Gastroesophageal sphincter (tissue), 4 donors: ENCODE data around the gene PDE1C. TPM values are rescaled to one million over a fixed set of nuclear protein-coding genes. Genes with fewer than 3 reads are reported as not detected.

Experiments used
- ATAC-seq: fragments of 150-250 bp; one replicate; pipeline ENCODE4 v1.9.1; 2016; ENCODE audit warnings: mild to moderate bottlenecking, moderate library complexity
- H3K27ac ChIP-seq, 4 donors: fragments of 200-600 bp; sonication (generic) in 3 of 4; 1 replicate in 3 of 4; 2 replicates in 1 of 4; pipeline ENCODE4 v1.5.1; 2016 to 2019
- H3K27me3 ChIP-seq: fragments of 200-600 bp; sonication (generic); one replicate; pipeline ENCODE4 v1.5.1; 2019
- H3K36me3 ChIP-seq, 2 donors: fragments of 200-600 bp; sonication (generic); one replicate each; pipeline ENCODE4 v1.5.1; 2019; ENCODE audit warnings: control low read depth in 1 of 2
- H3K4me1 ChIP-seq, 3 donors: fragments of 200-600 bp; sonication (generic); 1 replicate in 2 of 3; 2 replicates in 1 of 3; pipeline ENCODE4 v1.5.1; 2016 to 2019; ENCODE audit warnings: control low read depth in 2 of 3
- H3K4me3 ChIP-seq, 2 donors: fragments of 200-600 bp; sonication (generic); one replicate each; pipeline ENCODE4 v1.5.1; 2019; ENCODE audit warnings: mild to moderate bottlenecking in 1 of 2, moderate library complexity in 1 of 2
- H3K9me3 ChIP-seq, 3 donors: fragments of 200-600 bp; sonication (generic); one replicate each; pipeline ENCODE4 v1.5.1; 2017 to 2019; ENCODE audit warnings: control low read depth in 2 of 3
- CTCF ChIP-seq, 4 experiments: fragments of 200-600 bp in 2 of 4; fragments of 450-650 bp in 2 of 4; sonication (generic) in 1 of 4; IDR thresholded peaks; one replicate each; pipeline ENCODE4 v1.5.1; 2017 to 2019; ENCODE audit warnings: antibody characterized with exemption in 4 of 4, mild to moderate bottlenecking in 2 of 4, moderate library complexity in 2 of 4
- EP300 ChIP-seq: sonication (generic); formaldehyde crosslinking; IDR thresholded peaks from one replicate; pipeline ENCODE4 v1.6.1; 2017; ENCODE audit warnings: antibody characterized with exemption, mild to moderate bottlenecking
- POLR2A ChIP-seq, 2 donors: fragments of 450-650 bp; IDR thresholded peaks; one replicate each; pipeline ENCODE4 v1.6.1; 2017; ENCODE audit warnings: antibody characterized with exemption in 2 of 2, mild to moderate bottlenecking in 2 of 2, moderate library complexity in 1 of 2
- POLR2AphosphoS5 ChIP-seq: sonication (generic); formaldehyde crosslinking; IDR thresholded peaks from one replicate; pipeline ENCODE4 v1.6.1; 2017; ENCODE audit warnings: antibody characterized with exemption
- WGBS, 2 donors: methylation state at CpG; one replicate each; pipeline ENCODE4 v1.1.5; 2018; ENCODE audit warnings: low coverage in 1 of 2; 5-methylcytosine and 5-hydroxymethylcytosine counted together
- total RNA-seq, 4 donors: library from RNA; depleted of rRNA; stranded (reverse); fragments of >200 nt; gene quantifications; one replicate each; pipeline ENCODE4 v1.1.0, GENCODE V29; 2016

Gene PDE1C
- total RNA-seq, 4 donors from 2014 or later = 17.2 to 28.8 (median 21.7) TPM

DNA sequence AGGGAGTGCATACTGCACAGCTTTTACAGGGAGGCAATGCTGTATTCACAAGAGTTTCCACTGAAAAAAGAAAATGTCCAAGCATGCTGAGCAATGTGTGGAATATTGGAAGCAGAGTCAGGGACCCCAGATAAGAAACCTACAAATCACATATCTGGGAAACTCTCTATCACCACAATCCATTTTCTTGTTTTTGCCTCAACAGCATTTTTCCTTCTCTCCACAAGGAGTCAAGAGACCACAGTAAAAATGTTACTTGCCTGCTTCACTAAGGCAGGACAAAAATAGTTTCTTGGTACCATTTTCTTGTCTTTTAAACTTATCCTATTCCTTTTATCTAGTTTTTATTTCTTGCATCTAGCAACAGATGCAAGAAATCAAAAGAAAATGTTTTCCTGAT, 19.5 kb upstream of the PDE1C start:
- TF ChIP-seq POLR2AphosphoS5 = no peak
- TF ChIP-seq CTCF (IDR thresholded peaks at IDR 0.05) = no peak
- ATAC-seq = no peak
- Histone ChIP-seq H3K4me1 (peaks cover 0 to 4% (median 0%) of the 10 kb centered on the region in 3 donors), H3K36me3 (no peaks in the 10 kb centered on the region), H3K27me3 (no peaks in the 10 kb centered on the region), H3K4me3 (no peak overlapping the region), H3K9me3 (no peaks in the 10 kb centered on the region), H3K27ac (no peak overlapping the region)

- Histone ChIP-seq H3K9me3 (no peaks in the 10 kb centered on the region), H3K27ac (no peak overlapping the region), H3K4me3 (no peak overlapping the region), H3K36me3 (no peaks in the 10 kb centered on the region), H3K4me1 (peaks cover 0 to 4% (median 0%) of the 10 kb centered on the region in 3 donors), H3K27me3 (no peaks in the 10 kb centered on the region)
- 78 to 84% methylated on average over 2 to 4 of the region's 5 CpGs for WGBS, 2 donors
- ATAC-seq = no peak
- TF ChIP-seq CTCF (IDR thresholded peaks at IDR 0.05) = no peak
- TF ChIP-seq POLR2AphosphoS5 = no peak
- TF ChIP-seq POLR2A (IDR thresholded peaks at IDR 0.05) = no peak
- TF ChIP-seq EP300 = no peak
Measured at GRCh38 chr7:32089256-32089655, 19.0 kb upstream of the PDE1C start.

- no peak for ATAC-seq
- Histone ChIP-seq H3K27ac (no peak overlapping the region), H3K36me3 (no peaks in the 10 kb centered on the region), H3K4me3 (no peak overlapping the region), H3K9me3 (no peaks in the 10 kb centered on the region), H3K4me1 (peaks cover 0 to 4% (median 0%) of the 10 kb centered on the region in 3 donors), H3K27me3 (no peaks in the 10 kb centered on the region)
- WGBS, 2 donors = 80 to 87% methylated on average over 2 to 11 of the region's 18 CpGs
- TF ChIP-seq CTCF (IDR thresholded peaks at IDR 0.05) (no peak), POLR2A (IDR thresholded peaks at IDR 0.05) (no peak), POLR2AphosphoS5 (no peak), EP300 (no peak)
Measured at GRCh38 chr7:32088451-32088881, 18.3 kb upstream of the PDE1C start.

- no peaks in the 10 kb centered on the region for H3K36me3 ChIP-seq
- no peak for ATAC-seq
- WGBS, 2 donors = 38 to 100% methylated on average over 1 to 5 of the region's 6 CpGs
- no peak overlapping the region for H3K4me3 ChIP-seq
- H3K9me3 ChIP-seq = no peaks in the 10 kb centered on the region
- H3K4me1 ChIP-seq = no peaks in the 10 kb centered on the region
- no peak overlapping the region for H3K27ac ChIP-seq
- TF ChIP-seq POLR2AphosphoS5 (no peak), CTCF (IDR thresholded peaks at IDR 0.05) (no peak), POLR2A (IDR thresholded peaks at IDR 0.05) (no peak), EP300 (no peak)
- H3K27me3 ChIP-seq = no peaks in the 10 kb centered on the region
Measured at GRCh38 chr7:32079510-32079909, 9.3 kb upstream of the PDE1C start.

GRCh38 chr7:32078824-32079223, 8.6 kb upstream of the PDE1C start:
- H3K4me3 ChIP-seq = no peak overlapping the region
- no peaks in the 10 kb centered on the region for H3K27me3 ChIP-seq
- WGBS, 2 donors = 46 to 67% methylated on average over 2 of the region's 2 CpGs
- ATAC-seq = no peak
- no peak overlapping the region for H3K27ac ChIP-seq
- H3K36me3 ChIP-seq = no peaks in the 10 kb centered on the region
- no peak for TF ChIP-seq EP300
- TF ChIP-seq POLR2AphosphoS5 = no peak
- TF ChIP-seq POLR2A (IDR thresholded peaks at IDR 0.05) = no peak
- TF ChIP-seq CTCF (IDR thresholded peaks at IDR 0.05) = no peak
- peaks cover 0 to 1% (median 0%) of the 10 kb centered on the region in 3 donors for H3K4me1 ChIP-seq
- no peaks in the 10 kb centered on the region for H3K9me3 ChIP-seq
